Right lobe of liver (tissue), 6 donors: ENCODE data around the gene PFKFB3. TPM values are rescaled to one million over a fixed set of nuclear protein-coding genes. Genes with fewer than 3 reads are reported as not detected.
A peak's percentile ranks its signal among the peaks of the same experiment; 100 is the strongest.

Experiments
- ATAC-seq, 4 donors: fragments of 200-7000 bp; cut with Tn5 transposase; one replicate each; pipeline ENCODE4 v1.9.1; 2020; ENCODE audit warnings: mild to moderate bottlenecking in 4 of 4, moderate library complexity in 4 of 4
- DNase-seq, 3 donors: peaks; one replicate each; pipeline ENCODE4 v3.0.0-alpha.2; 2020
- H3K27ac ChIP-seq, 3 donors: fragments of 200-600 bp; one replicate each; pipeline ENCODE4 v1.8.0; 2022
- H3K27me3 ChIP-seq, 2 donors: fragments of 200-600 bp; one replicate each; pipeline ENCODE4 v1.8.0; 2022
- H3K36me3 ChIP-seq, 4 donors: fragments of 200-600 bp; sonication (generic) in 1 of 4; one replicate each; pipeline versions ENCODE4 v1.5.1 to v1.8.0; 2017 to 2022; ENCODE audit warnings: control low read depth in 1 of 4
- H3K4me1 ChIP-seq, 4 donors: fragments of 200-600 bp; sonication (generic) in 1 of 4; one replicate each; pipeline versions ENCODE4 v1.5.1 to v1.8.0; 2017 to 2022; ENCODE audit warnings: control low read depth in 1 of 4
- H3K4me3 ChIP-seq, 3 donors: fragments of 200-600 bp; one replicate each; pipeline ENCODE4 v1.8.0; 2022
- H3K9me3 ChIP-seq, 4 donors: fragments of 200-600 bp; sonication (generic) in 1 of 4; one replicate each; pipeline versions ENCODE4 v1.5.1 to v1.8.0; 2017 to 2022; ENCODE audit warnings: control low read depth in 1 of 4
- CTCF ChIP-seq, 4 donors: fragments of 200-600 bp in 3 of 4; fragments of 450-650 bp in 1 of 4; IDR thresholded peaks; one replicate each; pipeline versions ENCODE4 v1.5.1 to v1.8.0; 2016 to 2022; ENCODE audit warnings: antibody characterized with exemption in 4 of 4, mild to moderate bottlenecking in 2 of 4
- POLR2A ChIP-seq: fragments of 450-650 bp; IDR thresholded peaks from one replicate; pipeline ENCODE4 v1.6.1; 2017; ENCODE audit warnings: antibody characterized with exemption, mild to moderate bottlenecking
- WGBS: methylation state at CpG from one replicate; pipeline ENCODE4 v1.1.6; 2018; ENCODE audit warnings: low coverage, low lambda C conversion rate; ENCODE audit not compliant: insufficient coverage; ENCODE audit errors: missing lambda C conversion rate; 5-methylcytosine and 5-hydroxymethylcytosine counted together
- intact Hi-C, 2 donors: fragments of 100-400 bp; cut with DNase I; formaldehyde crosslinking; loops; one replicate each; pipeline versions ENCODE4 v1.11.2 to v1.14.1; 2022
- total RNA-seq, 6 experiments: library from RNA; depleted of rRNA in 2 of 6; stranded (reverse); fragments of >200 nt in 2 of 6; fragmentation: NEBNext Ultra II Directional in 3 of 6; extraction: Animal tissue kit (Norgen Biotek cat#: 25700) in 3 of 6; gene quantifications; one replicate each; pipeline versions ENCODE4 v1.1.0 to v1.2.4, GENCODE V29; 2016 to 2023
- donor health status: DM: no; HTN: yes; CAD: no.
- donor health status: DM: no; HTN: no; CAD: no.
- donor health status: DM: no; HTN: no; CAD: no.
- donor health status: DM: no; HTN: yes; CAD: no.
- donor health status: DM: no; HTN: yes; CAD: no.

The PFKFB3 gene
- total RNA-seq, 6 experiments from 2014 or later = 6.8 to 57.8 (median 20.8) TPM

GRCh38 chr10:6225263-6225814 is 22.6 kb downstream of the PFKFB3 start:
- Histone ChIP-seq H3K4me1 (no peaks in the 10 kb centered on the region), H3K27me3 (no peaks in the 10 kb centered on the region), H3K4me3 (no peak overlapping the region), H3K9me3 (no peaks in the 10 kb centered on the region), H3K27ac (no peak overlapping the region), H3K36me3 (peaks cover 3 to 71% (median 23%) of the 10 kb centered on the region in 4 donors)
- WGBS = no CpG with 5 or more reads among the region's 15 CpGs
- DNase-seq (peak in 1 of 3 donors; percentile 46), ATAC-seq (no peak)
- intact Hi-C loops = no loop called here
- TF ChIP-seq POLR2A = no peak
- TF ChIP-seq CTCF (IDR thresholded peaks at IDR 0.05) = no peak

GRCh38 chr10:6226216-6226615 is 23.5 kb downstream of the PFKFB3 start:
- no peak overlapping the region for H3K27ac ChIP-seq
- no peaks in the 10 kb centered on the region for H3K4me1 ChIP-seq
- 89% methylated on average over 17 of the region's 23 CpGs for WGBS
- H3K9me3 ChIP-seq = no peaks in the 10 kb centered on the region
- intact Hi-C loops = no loop called here
- no peak for TF ChIP-seq POLR2A
- TF ChIP-seq CTCF (IDR thresholded peaks at IDR 0.05) = no peak
- DNase-seq (peak in 1 of 3 donors; percentile 46), ATAC-seq (no peak)
- no peaks in the 10 kb centered on the region for H3K27me3 ChIP-seq
- H3K36me3 ChIP-seq = peaks cover 0 to 63% (median 17%) of the 10 kb centered on the region in 4 donors
- no peak overlapping the region for H3K4me3 ChIP-seq

- no peak overlapping the region for H3K4me3 ChIP-seq
- H3K9me3 ChIP-seq = no peaks in the 10 kb centered on the region
- DNase-seq (peak in 1 of 3 donors; percentile 30), ATAC-seq (no peak)
- WGBS = no CpG with 5 or more reads among the region's 9 CpGs
- H3K36me3 ChIP-seq = peaks cover 0 to 54% (median 13%) of the 10 kb centered on the region in 4 donors
- TF ChIP-seq CTCF (IDR thresholded peaks at IDR 0.05) = no peak
- no peak for TF ChIP-seq POLR2A
- H3K27ac ChIP-seq = no peak overlapping the region
- no peaks in the 10 kb centered on the region for H3K27me3 ChIP-seq
- H3K4me1 ChIP-seq = no peaks in the 10 kb centered on the region
- intact Hi-C loops = no loop called here
These were observed 24.6 kb downstream of the PFKFB3 start for GRCh38 chr10:6227346-6227745.

- WGBS = 70% methylated on average over 9 of the region's 20 CpGs
- no peak overlapping the region for H3K4me3 ChIP-seq
- no peaks in the 10 kb centered on the region for H3K9me3 ChIP-seq
- H3K27ac ChIP-seq = no peak overlapping the region
- H3K4me1 ChIP-seq = no peaks in the 10 kb centered on the region
- peak in 1 of 3 donors; percentile 39 for DNase-seq
- H3K27me3 ChIP-seq = no peaks in the 10 kb centered on the region
- intact Hi-C loops = no loop called here
- H3K36me3 ChIP-seq = peaks cover 0 to 57% (median 10%) of the 10 kb centered on the region in 4 donors
- TF ChIP-seq POLR2A = no peak
- no peak for TF ChIP-seq CTCF (IDR thresholded peaks at IDR 0.05)
- no peak for ATAC-seq
These were observed 25.3 kb downstream of the PFKFB3 start for GRCh38 chr10:6228010-6228511.
